Measurements from ENCODE around the gene LETM1.

LETM1 gene

GRCh38 chr4:1808851-1809753, 46.9 kb downstream of the LETM1 start:
- Mint-ChIP-seq H3K9me3 (no peaks in the 10 kb centered on the region), H3K36me3 (ENCODE audit: low read depth) (peaks cover under 1% of the 10 kb centered on the region), H3K27me3 (ENCODE audit: low read depth) (no peaks in the 10 kb centered on the region), H3K4me3 (no peak overlapping the region), H3K27ac (no peak overlapping the region), H3K4me1 (no peaks in the 10 kb centered on the region)
- TF ChIP-seq, protein P1, sequence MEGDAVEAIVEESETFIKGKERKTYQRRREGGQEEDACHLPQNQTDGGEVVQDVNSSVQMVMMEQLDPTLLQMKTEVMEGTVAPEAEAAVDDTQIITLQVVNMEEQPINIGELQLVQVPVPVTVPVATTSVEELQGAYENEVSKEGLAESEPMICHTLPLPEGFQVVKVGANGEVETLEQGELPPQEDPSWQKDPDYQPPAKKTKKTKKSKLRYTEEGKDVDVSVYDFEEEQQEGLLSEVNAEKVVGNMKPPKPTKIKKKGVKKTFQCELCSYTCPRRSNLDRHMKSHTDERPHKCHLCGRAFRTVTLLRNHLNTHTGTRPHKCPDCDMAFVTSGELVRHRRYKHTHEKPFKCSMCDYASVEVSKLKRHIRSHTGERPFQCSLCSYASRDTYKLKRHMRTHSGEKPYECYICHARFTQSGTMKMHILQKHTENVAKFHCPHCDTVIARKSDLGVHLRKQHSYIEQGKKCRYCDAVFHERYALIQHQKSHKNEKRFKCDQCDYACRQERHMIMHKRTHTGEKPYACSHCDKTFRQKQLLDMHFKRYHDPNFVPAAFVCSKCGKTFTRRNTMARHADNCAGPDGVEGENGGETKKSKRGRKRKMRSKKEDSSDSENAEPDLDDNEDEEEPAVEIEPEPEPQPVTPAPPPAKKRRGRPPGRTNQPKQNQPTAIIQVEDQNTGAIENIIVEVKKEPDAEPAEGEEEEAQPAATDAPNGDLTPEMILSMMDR (IDR thresholded peaks at IDR 0.05; ENCODE audit: unreplicated experiment in 3 of 3) = no peak

DNA sequence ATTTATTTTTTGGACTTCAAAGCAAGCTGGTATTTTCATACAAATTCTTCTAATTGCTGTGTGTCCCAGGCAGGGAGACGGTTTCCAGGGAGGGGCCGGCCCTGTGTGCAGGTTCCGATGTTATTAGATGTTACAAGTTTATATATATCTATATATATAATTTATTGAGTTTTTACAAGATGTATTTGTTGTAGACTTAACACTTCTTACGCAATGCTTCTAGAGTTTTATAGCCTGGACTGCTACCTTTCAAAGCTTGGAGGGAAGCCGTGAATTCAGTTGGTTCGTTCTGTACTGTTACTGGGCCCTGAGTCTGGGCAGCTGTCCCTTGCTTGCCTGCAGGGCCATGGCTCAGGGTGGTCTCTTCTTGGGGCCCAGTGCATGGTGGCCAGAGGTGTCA, 47.6 kb downstream of the LETM1 start:
- TF ChIP-seq, protein P1 (IDR thresholded peaks at IDR 0.05; ENCODE audit: unreplicated experiment in 3 of 3) = no peak
- no peak overlapping the region for H3K27ac Mint-ChIP-seq
- no peaks in the 10 kb centered on the region for H3K4me1 Mint-ChIP-seq
- no peaks in the 10 kb centered on the region for H3K9me3 Mint-ChIP-seq
- H3K27me3 Mint-ChIP-seq (ENCODE audit: low read depth) = no peaks in the 10 kb centered on the region
- H3K36me3 Mint-ChIP-seq (ENCODE audit: low read depth) = no peaks in the 10 kb centered on the region
- H3K4me3 Mint-ChIP-seq = no peak overlapping the region

DNA sequence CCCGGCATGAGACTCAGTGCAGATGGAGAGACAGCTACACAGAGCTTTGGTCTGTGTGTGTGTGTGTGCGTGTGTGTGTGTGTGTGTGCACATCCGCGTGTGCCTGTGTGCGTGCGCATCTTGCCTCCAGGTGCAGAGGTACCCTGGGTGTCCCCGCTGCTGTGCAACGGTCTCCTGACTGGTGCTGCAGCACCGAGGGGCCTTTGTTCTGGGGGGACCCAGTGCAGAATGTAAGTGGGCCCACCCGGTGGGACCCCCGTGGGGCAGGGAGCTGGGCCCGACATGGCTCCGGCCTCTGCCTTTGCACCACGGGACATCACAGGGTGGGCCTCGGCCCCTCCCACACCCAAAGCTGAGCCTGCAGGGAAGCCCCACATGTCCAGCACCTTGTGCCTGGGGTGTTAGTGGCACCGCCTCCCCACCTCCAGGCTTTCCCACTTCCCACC, 48.6 kb downstream of the LETM1 start:
- Mint-ChIP-seq H3K4me3 (no peak overlapping the region), H3K27me3 (ENCODE audit: low read depth) (no peaks in the 10 kb centered on the region), H3K4me1 (no peaks in the 10 kb centered on the region), H3K9me3 (no peaks in the 10 kb centered on the region), H3K36me3 (ENCODE audit: low read depth) (no peaks in the 10 kb centered on the region), H3K27ac (no peak overlapping the region)
- TF ChIP-seq, protein P1 (IDR thresholded peaks at IDR 0.05; ENCODE audit: unreplicated experiment in 3 of 3) = no peak

DNA sequence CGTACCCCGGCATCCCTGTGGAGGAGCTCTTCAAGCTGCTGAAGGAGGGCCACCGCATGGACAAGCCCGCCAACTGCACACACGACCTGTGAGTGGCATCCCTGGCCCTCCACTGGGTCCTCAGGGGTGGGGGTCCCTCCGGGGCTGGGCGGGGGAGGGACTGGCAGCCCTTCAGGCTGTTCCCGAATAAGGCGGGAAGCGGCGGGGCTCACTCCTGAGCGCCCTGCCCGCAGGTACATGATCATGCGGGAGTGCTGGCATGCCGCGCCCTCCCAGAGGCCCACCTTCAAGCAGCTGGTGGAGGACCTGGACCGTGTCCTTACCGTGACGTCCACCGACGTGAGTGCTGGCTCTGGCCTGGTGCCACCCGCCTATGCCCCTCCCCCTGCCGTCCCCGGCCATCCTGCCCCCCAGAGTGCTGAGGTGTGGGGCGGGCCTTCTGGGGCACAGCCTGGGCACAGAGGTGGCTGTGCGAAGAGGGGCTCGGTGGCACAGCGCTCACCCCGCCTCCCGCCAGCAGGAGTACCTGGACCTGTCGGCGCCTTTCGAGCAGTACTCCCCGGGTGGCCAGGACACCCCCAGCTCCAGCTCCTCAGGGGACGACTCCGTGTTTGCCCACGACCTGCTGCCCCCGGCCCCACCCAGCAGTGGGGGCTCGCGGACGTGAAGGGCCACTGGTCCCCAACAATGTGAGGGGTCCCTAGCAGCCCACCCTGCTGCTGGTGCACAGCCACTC, 49.2 kb downstream of the LETM1 start:
- no peaks in the 10 kb centered on the region for H3K27me3 Mint-ChIP-seq (ENCODE audit: low read depth)
- no peak overlapping the region for H3K27ac Mint-ChIP-seq
- H3K9me3 Mint-ChIP-seq = no peaks in the 10 kb centered on the region
- no peaks in the 10 kb centered on the region for H3K36me3 Mint-ChIP-seq (ENCODE audit: low read depth)
- H3K4me3 Mint-ChIP-seq = no peak overlapping the region
- TF ChIP-seq, protein P1 (IDR thresholded peaks at IDR 0.05; ENCODE audit: unreplicated experiment in 3 of 3) = no peak
- no peaks in the 10 kb centered on the region for H3K4me1 Mint-ChIP-seq

DNA sequence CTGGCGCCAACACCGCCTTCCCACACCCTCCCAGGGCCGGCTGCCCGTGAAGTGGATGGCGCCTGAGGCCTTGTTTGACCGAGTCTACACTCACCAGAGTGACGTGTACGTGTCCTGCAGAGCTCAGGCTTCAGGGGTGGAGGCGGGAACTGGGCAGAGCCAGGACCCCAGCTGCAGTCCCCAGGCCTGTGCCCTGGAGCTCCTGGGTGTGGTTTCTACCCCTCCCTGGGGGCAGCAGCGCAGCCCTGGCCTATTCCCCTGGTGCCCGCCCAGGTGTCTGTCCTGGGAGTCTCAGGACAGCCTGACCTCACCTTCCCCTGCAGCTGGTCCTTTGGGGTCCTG, 49.8 kb downstream of the LETM1 start:
- H3K4me3 Mint-ChIP-seq = no peak overlapping the region
- H3K36me3 Mint-ChIP-seq (ENCODE audit: low read depth) = no peaks in the 10 kb centered on the region
- no peaks in the 10 kb centered on the region for H3K27me3 Mint-ChIP-seq (ENCODE audit: low read depth)
- no peaks in the 10 kb centered on the region for H3K4me1 Mint-ChIP-seq
- TF ChIP-seq, protein P1 (IDR thresholded peaks at IDR 0.05; ENCODE audit: unreplicated experiment in 3 of 3) = no peak
- H3K27ac Mint-ChIP-seq = no peak overlapping the region
- H3K9me3 Mint-ChIP-seq = no peaks in the 10 kb centered on the region

Measured in nephron (organoid).